Muscle layer of duodenum (tissue), 2 donors: Measurements from ENCODE around the gene ERICH4.

Source experiments
- H3K27ac ChIP-seq: one replicate; pipeline ENCODE4 v1.7.0; 2013; ENCODE audit warnings: mild to moderate bottlenecking, low read length
- H3K27me3 ChIP-seq: one replicate; pipeline ENCODE4 v1.7.0; 2013; ENCODE audit warnings: low read depth, mild to moderate bottlenecking, control low read depth, low read length
- H3K36me3 ChIP-seq, 2 donors: one replicate each; pipeline ENCODE4 v1.7.0; 2013; ENCODE audit warnings: low read length in 2 of 2, control low read depth in 1 of 2, mild to moderate bottlenecking in 1 of 2; ENCODE audit not compliant: insufficient read depth in 2 of 2, control insufficient read depth in 1 of 2
- H3K4me1 ChIP-seq, 2 donors: one replicate each; pipeline ENCODE4 v1.7.0; 2013; ENCODE audit warnings: low read length in 2 of 2, mild to moderate bottlenecking in 2 of 2, control low read depth in 1 of 2, moderate library complexity in 1 of 2; ENCODE audit not compliant: insufficient read depth in 2 of 2, control insufficient read depth in 1 of 2
- H3K4me3 ChIP-seq, 2 donors: one replicate each; pipeline ENCODE4 v1.7.0; 2013; ENCODE audit warnings: low read length in 2 of 2, low read depth in 1 of 2, mild to moderate bottlenecking in 1 of 2
- H3K9me3 ChIP-seq, 2 donors: one replicate each; pipeline ENCODE4 v1.7.0; 2013; ENCODE audit warnings: low read length in 2 of 2, control low read depth in 1 of 2, mild to moderate bottlenecking in 1 of 2; ENCODE audit not compliant: control insufficient read depth in 1 of 2
- donor health status: healthy.

Gene ERICH4

DNA sequence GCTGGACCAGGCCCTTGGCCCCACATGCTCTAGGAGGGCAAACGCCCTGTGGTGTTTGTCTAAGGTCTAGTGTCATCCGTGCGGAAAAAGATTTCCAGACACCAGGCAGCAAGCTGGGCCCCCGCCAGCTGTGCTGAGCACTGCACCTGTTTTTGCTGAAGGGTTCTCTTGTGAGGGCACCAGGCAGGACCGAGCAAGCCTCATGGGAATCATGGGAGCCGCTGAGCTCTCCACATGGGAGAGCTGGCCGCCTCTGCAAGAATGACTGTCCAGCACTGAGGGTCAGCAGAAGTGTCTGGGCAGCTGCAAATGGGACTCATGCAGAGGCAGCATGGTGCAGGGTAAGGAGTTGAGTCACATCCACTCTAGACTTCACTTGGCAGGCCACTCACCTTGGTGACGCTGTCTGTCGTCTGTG is 27.8 kb upstream of the ERICH4 start:
- Histone ChIP-seq H3K9me3 (no peaks in the 10 kb centered on the region), H3K27ac (no peak overlapping the region), H3K4me1 (no peaks in the 10 kb centered on the region), H3K36me3 (peaks cover 44 to 80% of the 10 kb centered on the region in 2 donors), H3K4me3 (no peak overlapping the region), H3K27me3 (no peaks in the 10 kb centered on the region)

DNA sequence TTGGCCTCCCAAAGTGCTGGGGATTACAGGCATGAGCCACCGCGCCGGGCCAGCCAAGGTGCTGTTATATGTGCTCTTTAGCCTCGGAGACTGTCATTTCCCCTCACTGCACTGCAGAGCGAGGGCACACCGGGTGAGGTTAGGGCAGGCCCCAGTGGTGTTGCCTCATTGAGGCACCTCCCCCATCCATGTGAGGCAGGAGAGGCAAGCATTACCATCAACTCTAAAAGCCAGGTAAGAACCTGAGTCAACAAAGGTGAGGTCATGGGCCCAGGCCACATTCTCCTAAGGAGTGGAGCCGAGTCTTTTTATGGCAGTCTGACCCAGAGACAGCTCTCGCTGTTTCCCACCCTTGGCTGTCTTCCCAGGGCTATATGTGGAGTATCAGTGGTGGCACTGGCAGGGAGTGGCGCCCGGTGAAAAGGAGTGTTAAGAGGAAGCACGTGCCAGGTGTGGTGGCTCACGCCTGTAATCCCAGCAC is 26.7 kb upstream of the ERICH4 start:
- H3K27me3 ChIP-seq: no peaks in the 10 kb centered on the region
- peaks cover 39 to 83% of the 10 kb centered on the region in 2 donors for H3K36me3 ChIP-seq
- H3K4me1 ChIP-seq: peaks cover 0 to 4% of the 10 kb centered on the region in 2 donors
- no peaks in the 10 kb centered on the region for H3K9me3 ChIP-seq
- no peak overlapping the region for H3K4me3 ChIP-seq
- no peak overlapping the region for H3K27ac ChIP-seq

DNA sequence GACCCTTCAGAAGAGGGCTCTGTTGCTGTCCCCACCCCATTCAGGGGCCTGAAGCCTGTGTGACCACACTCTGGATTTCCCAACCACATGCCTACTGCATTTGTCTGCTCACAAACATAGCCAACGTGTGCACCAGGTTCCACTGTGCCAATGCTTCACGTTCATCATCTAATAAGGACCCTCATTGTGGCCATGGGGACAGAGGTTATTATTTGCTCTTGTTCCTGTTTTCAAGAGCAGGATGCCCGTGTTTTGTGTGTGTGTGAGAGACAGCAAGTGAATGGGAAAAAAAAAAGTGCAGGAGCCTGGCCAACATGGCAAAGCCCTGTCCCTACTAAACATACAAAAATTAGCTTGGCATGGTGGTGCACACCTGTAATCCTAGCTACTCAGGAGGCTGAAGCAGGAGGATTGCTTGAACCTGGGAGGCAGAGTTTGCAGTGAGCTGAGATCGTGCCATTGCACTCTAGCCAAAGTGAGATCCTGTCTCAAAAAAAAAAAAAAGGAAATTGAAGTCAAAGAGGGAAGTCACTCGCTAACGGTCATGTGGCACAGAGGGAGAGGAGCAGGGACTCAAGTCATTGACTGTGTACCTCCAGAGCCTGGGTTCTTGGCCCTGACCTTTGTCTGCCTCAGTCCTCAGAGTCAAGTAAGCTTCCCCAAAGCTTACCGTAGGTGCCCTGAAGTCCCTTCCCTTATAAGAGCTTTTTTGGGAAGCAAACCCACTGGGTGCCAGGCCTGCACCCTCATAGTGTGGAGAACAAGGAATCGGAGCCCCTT is 22.7 kb upstream of the ERICH4 start:
- H3K4me3 ChIP-seq: no peak overlapping the region
- peaks cover 28 to 82% of the 10 kb centered on the region in 2 donors for H3K36me3 ChIP-seq
- peaks cover 0 to 19% of the 10 kb centered on the region in 2 donors for H3K4me1 ChIP-seq
- no peaks in the 10 kb centered on the region for H3K27me3 ChIP-seq
- no peaks in the 10 kb centered on the region for H3K9me3 ChIP-seq
- peak overlapping the region; percentile 12 for H3K27ac ChIP-seq

DNA sequence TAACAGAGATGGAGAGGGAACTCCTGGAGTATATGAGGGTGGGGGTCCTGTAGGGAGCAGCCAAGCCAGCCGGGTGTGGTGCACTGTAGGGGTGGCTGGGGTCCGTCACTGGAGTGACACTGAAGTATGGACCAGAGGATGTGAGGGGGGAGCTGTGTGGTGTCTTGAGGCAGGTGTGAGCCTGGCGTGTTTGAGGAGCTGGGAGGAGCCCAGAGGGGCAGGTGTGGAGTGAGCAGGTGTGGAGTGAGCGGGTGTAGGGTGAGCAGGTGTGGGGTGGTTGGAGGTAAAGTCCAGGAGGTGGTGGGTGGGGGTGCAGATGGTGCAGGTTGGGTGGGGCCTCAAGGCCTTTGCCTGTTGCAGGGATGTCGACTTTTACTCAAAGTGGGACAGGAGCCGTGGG is 21.6 kb upstream of the ERICH4 start:
- Histone ChIP-seq H3K4me3 (no peak overlapping the region), H3K27ac (peak overlapping the region; percentile 12), H3K4me1 (peaks cover 0 to 29% of the 10 kb centered on the region in 2 donors), H3K36me3 (peaks cover 23 to 80% of the 10 kb centered on the region in 2 donors), H3K9me3 (no peaks in the 10 kb centered on the region), H3K27me3 (no peaks in the 10 kb centered on the region)

DNA sequence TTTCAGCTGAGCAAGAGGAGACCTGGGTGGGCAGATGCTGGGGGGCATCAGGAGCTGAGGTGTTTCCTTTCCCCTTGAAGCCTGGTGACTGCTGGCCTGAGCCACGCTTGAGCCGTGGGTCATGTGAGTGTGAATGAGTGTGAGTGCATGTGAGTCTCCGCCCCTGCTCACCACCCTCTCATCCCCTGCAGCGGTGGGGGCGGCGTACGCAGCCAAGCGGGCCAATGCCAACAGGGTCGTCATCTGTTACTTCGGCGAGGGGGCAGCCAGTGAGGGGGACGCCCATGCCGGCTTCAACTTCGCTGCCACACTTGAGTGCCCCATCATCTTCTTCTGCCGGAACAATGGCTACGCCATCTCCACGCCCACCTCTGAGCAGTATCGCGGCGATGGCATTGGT is 21.0 kb upstream of the ERICH4 start:
- peaks cover 3 to 35% of the 10 kb centered on the region in 2 donors for H3K4me1 ChIP-seq

DNA sequence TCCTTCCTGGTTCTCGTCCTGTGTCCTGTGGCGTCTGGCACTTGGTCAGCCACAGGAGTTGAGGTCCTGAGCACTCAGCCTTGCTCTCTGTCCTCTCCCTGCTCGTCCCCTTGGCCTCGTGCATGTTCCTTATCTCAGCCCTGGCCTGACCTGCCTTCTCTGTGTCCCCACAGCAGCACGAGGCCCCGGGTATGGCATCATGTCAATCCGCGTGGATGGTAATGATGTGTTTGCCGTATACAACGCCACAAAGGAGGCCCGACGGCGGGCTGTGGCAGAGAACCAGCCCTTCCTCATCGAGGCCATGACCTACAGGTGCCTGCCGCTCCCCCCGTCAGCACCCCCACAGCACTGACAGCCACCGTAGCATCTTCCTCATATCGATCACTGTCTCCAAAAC is 20.5 kb upstream of the ERICH4 start:
- Histone ChIP-seq H3K9me3 (no peaks in the 10 kb centered on the region), H3K4me1 (peaks cover 4 to 37% of the 10 kb centered on the region in 2 donors), H3K4me3 (no peak overlapping the region), H3K27ac (no peak overlapping the region), H3K36me3 (peaks cover 22 to 69% of the 10 kb centered on the region in 2 donors), H3K27me3 (no peaks in the 10 kb centered on the region)

More for the DNA sequence above, 21.0 kb upstream of the ERICH4 start:
- H3K4me3 ChIP-seq: no peak overlapping the region
- H3K9me3 ChIP-seq: no peaks in the 10 kb centered on the region
- peaks cover 22 to 73% of the 10 kb centered on the region in 2 donors for H3K36me3 ChIP-seq
- H3K27ac ChIP-seq: no peak overlapping the region
- no peaks in the 10 kb centered on the region for H3K27me3 ChIP-seq

DNA sequence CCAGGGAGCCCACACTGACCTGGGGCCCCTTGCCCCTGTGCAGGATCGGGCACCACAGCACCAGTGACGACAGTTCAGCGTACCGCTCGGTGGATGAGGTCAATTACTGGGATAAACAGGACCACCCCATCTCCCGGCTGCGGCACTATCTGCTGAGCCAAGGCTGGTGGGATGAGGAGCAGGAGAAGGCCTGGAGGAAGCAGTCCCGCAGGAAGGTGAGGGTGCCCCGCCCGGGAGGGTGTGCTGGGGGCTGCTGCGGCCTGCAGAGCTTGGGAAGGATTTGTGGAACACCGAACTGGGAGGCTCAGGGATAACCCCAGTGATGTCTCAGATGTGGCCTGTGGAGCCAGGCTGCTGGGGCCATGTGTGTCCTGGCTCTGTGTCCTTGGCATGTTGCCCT is 20.0 kb upstream of the ERICH4 start:
- Histone ChIP-seq H3K36me3 (peaks cover 22 to 68% of the 10 kb centered on the region in 2 donors), H3K4me3 (no peak overlapping the region), H3K9me3 (no peaks in the 10 kb centered on the region), H3K27ac (no peak overlapping the region), H3K4me1 (peaks cover 4 to 41% of the 10 kb centered on the region in 2 donors), H3K27me3 (no peaks in the 10 kb centered on the region)

DNA sequence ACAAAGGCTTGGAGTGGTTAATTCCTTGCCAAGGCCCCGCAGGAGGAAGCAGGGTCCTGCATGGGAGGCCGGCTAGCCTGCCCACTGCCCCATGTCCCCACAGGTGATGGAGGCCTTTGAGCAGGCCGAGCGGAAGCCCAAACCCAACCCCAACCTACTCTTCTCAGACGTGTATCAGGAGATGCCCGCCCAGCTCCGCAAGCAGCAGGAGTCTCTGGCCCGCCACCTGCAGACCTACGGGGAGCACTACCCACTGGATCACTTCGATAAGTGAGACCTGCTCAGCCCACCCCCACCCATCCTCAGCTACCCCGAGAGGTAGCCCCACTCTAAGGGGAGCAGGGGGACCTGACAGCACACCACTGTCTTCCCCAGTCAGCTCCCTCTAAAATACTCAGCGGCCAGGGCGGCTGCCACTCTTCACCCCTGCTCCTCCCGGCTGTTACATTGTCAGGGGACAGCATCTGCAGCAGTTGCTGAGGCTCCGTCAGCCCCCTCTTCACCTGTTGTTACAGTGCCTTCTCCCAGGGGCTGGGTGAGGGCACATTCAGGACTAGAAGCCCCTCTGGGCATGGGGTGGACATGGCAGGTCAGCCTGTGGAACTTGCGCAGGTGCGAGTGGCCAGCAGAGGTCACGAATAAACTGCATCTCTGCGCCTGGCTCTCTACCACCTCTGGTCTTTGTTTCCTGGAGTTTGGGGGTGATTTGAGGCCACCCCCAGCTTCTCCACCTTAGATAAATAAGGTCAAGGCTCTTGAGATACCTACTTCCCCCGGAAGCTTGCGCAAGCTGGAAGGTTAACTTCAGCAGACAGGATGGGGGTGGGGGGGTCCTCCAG is 18.4 kb upstream of the ERICH4 start:
- Histone ChIP-seq H3K27me3 (no peaks in the 10 kb centered on the region), H3K4me3 (no peak overlapping the region), H3K4me1 (peaks cover 8 to 50% of the 10 kb centered on the region in 2 donors), H3K9me3 (no peaks in the 10 kb centered on the region), H3K27ac (peak overlapping the region; percentile 45), H3K36me3 (peaks cover 10 to 55% of the 10 kb centered on the region in 2 donors)

DNA sequence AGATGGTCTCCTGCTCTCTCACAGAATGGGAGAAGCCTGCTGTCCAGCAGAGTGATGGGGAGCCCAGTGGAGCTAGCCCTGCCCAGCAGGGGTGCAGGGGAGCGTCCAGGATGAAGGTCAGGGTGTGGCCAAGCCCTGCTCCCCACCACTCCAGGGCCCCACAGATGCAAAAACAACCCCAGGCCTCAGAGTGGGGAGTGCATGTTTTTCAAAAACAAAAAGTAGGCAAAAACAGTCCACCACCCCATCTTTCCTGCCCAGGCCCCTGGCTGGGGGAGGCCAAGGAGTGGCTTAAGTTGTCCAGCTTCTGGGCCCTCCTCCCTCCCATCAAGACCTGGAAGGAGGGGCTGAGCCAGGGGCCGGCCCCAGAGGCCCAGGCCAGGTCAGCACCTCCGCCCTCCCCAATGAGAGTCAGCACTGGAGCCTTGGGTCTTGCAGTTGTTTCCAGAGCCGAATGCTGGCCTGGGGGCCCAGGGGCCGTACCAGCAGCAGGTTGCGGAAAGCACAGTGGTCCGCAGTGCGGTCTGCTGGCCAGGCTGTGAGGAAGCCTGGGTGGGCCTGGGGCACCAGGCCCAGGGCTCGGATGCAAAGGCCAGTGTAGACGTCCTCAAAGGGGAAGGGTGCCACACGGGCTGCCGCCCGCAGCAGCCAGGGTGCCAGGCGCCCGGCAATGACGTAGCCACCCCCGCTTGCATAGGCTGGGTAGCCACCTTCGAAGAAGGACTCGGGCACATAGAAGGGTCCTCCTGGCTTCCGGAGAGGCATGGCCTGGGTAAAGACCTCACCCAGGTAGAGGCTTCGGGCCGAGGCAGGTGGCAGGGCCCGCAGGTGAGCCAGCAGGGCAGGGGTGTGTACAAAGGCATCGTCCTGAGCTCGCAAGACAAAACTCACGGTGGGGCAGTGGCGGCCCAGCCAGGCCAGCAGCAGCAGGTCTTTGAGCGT is 17.5 kb upstream of the ERICH4 start:
- Histone ChIP-seq H3K4me1 (peaks cover 8 to 50% of the 10 kb centered on the region in 2 donors), H3K4me3 (peak overlapping the region; percentile 37 to 78), H3K27ac (peak overlapping the region; percentile 45), H3K9me3 (no peaks in the 10 kb centered on the region), H3K36me3 (peaks cover 7 to 46% of the 10 kb centered on the region in 2 donors), H3K27me3 (no peaks in the 10 kb centered on the region)

DNA sequence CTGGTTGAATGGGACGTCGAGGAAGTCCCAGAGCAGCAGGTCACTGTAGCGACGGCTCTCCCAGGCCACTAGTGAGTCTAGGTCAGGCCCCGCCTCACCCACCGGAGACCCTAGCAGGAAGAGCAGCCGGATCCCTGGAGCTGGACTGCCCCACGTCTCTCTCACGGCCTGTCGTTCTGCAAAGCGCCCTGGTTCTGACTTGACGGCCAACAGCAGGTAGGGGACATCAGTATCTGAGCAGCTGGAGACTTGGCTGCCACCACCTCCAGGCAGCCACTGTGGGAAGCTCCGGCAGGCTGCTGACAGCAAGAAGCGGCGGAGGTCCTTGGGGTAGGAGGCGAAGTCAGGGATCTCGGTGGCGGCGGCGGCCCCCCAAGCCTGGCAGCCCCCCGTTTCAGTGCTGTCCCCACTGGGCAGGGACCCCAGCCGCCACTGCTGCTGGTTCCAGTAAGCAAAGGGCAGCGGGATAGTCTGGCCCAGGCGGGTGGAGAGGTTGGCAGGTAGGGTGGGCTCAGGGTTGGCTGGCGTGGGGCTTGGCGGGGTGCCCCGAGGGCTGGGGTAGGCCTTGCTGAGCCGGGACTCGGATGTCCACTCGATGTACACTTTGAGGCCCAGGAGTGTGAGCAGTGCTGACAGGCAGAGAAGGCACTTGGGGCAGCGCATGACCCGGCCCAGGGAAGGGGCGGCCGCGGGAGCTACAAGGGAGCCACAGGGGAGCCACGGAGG is 16.7 kb upstream of the ERICH4 start:
- Histone ChIP-seq H3K4me3 (peak overlapping the region; percentile 78 to 94), H3K27ac (peak overlapping the region; percentile 97), H3K9me3 (no peaks in the 10 kb centered on the region), H3K27me3 (no peaks in the 10 kb centered on the region), H3K36me3 (peaks cover 9 to 44% of the 10 kb centered on the region in 2 donors), H3K4me1 (peaks cover 8 to 45% of the 10 kb centered on the region in 2 donors)
